ENCODE measurements around the gene NCF1.
"Not testable (repeated sequence)": the region's sequence is repeated elsewhere in the genome, so short reads cannot be mapped to it uniquely, and the experiment has no call there.

GRCh38 chr7:74728686-74729085, 45.1 kb upstream of the NCF1 start:
- not testable (repeated sequence) for TF ChIP-seq CTCF (IDR thresholded peaks at IDR 0.05); POLR2A (IDR thresholded peaks at IDR 0.05; ENCODE audit: low read depth); POLR2AphosphoS5 (IDR thresholded peaks at IDR 0.05)
